Parathyroid adenoma (tissue), 2 donors: Measurements from ENCODE around the gene RUNX2.

ENCODE experiments used
- H2AFZ ChIP-seq: fragments of 300-600 bp; sonication (generic); one replicate; pipeline ENCODE4 v1.7.0; 2017; ENCODE audit warnings: antibody characterized with exemption, mild to moderate bottlenecking
- H3K27ac ChIP-seq: fragments of 300-600 bp; sonication (generic); one replicate; pipeline ENCODE4 v1.7.0; 2017
- H3K27me3 ChIP-seq: fragments of 300-600 bp; sonication (generic); one replicate; pipeline ENCODE4 v1.7.0; 2017; ENCODE audit warnings: low read length; ENCODE audit not compliant: control insufficient read depth, insufficient read depth
- H3K36me3 ChIP-seq: fragments of 300-600 bp; sonication (generic); one replicate; pipeline ENCODE4 v1.7.0; 2017; ENCODE audit warnings: low read length; ENCODE audit not compliant: control insufficient read depth, insufficient read depth
- H3K4me1 ChIP-seq: fragments of 300-600 bp; sonication (generic); one replicate; pipeline ENCODE4 v1.7.0; 2017; ENCODE audit warnings: control low read depth
- H3K4me2 ChIP-seq: fragments of 300-600 bp; sonication (generic); one replicate; pipeline ENCODE4 v1.7.0; 2017; ENCODE audit warnings: low read length
- H3K4me3 ChIP-seq: fragments of 300-600 bp; sonication (generic); one replicate; pipeline ENCODE4 v1.7.0; 2017; ENCODE audit warnings: low read depth, low read length
- H3K79me2 ChIP-seq: fragments of 300-600 bp; sonication (generic); one replicate; pipeline ENCODE4 v1.7.0; 2017; ENCODE audit warnings: control low read depth
- H3K9ac ChIP-seq: fragments of 300-600 bp; sonication (generic); one replicate; pipeline ENCODE4 v1.7.0; 2017; ENCODE audit warnings: mild to moderate bottlenecking
- H3K9me3 ChIP-seq: fragments of 300-600 bp; sonication (generic); one replicate; pipeline ENCODE4 v1.7.0; 2017; ENCODE audit warnings: low read length; ENCODE audit not compliant: control insufficient read depth
- CTCF ChIP-seq: fragments of 300-600 bp; sonication (generic); IDR thresholded peaks from one replicate; pipeline ENCODE4 v1.7.0; 2017; ENCODE audit warnings: antibody characterized with exemption, mild to moderate bottlenecking
- donor health status: primary hyperparathyroidism.

Gene RUNX2

DNA sequence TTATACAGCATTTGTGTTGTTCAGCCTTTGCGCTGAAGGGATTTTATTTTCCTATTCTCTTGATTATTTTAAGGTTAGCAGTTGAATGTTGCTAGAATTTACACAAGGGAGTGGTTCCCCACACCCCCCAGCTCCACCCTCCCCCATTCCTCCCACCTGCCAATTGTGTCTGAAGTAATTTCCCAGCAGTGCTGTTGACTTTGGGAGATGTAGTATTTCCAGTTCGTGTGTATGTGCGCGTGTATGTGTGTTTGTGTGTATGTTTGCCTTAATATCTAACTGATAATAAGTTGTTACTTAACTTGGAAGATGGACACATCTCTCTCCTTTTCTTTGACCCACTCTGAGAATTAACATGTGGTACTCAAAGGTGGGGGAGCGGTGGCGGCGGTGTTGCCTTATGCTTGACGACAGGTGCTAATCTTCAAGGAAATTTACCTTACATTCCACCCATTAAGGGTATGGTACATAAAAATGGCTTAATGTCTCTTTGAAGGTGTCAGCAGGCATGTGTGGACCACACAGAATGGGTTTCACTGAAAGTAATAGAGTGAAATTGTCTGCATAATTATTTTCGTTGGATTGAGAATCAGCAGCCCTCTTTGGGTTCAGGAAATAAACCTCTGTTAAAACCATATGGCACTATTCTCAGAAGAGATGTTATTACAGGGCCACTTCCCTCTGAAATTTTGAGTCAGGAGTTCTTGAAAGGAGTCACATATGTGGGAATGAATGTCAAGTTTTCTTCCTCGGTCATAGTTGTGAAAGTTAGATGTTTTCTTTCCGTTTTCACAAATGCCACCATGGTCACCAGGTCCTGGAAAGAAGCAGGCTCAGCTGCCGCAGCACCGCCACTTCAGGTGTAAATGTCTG lies 145.2 kb downstream of the RUNX2 start:
- Histone ChIP-seq H3K9me3 (no peaks in the 10 kb centered on the region), H3K79me2 (no peaks in the 10 kb centered on the region), H3K36me3 (no peaks in the 10 kb centered on the region), H3K4me3 (no peak overlapping the region), H3K4me2 (no peak overlapping the region), H3K9ac (no peak overlapping the region), H3K27me3 (no peaks in the 10 kb centered on the region), H3K4me1 (no peaks in the 10 kb centered on the region), H2AFZ (no peak overlapping the region), H3K27ac (no peak overlapping the region)
- no peak for TF ChIP-seq CTCF

- no peaks in the 10 kb centered on the region for H3K4me1 ChIP-seq
- H3K9me3 ChIP-seq: no peaks in the 10 kb centered on the region
- no peaks in the 10 kb centered on the region for H3K27me3 ChIP-seq
- H3K4me3 ChIP-seq: no peak overlapping the region
- H3K36me3 ChIP-seq: no peaks in the 10 kb centered on the region
- H3K4me2 ChIP-seq: no peak overlapping the region
- no peaks in the 10 kb centered on the region for H3K79me2 ChIP-seq
- H3K27ac ChIP-seq: no peak overlapping the region
- H2AFZ ChIP-seq: no peak overlapping the region
- no peak overlapping the region for H3K9ac ChIP-seq
- TF ChIP-seq CTCF: no peak
Observed at GRCh38 chr6:45474376-45474775, 146.2 kb downstream of the RUNX2 start.

DNA sequence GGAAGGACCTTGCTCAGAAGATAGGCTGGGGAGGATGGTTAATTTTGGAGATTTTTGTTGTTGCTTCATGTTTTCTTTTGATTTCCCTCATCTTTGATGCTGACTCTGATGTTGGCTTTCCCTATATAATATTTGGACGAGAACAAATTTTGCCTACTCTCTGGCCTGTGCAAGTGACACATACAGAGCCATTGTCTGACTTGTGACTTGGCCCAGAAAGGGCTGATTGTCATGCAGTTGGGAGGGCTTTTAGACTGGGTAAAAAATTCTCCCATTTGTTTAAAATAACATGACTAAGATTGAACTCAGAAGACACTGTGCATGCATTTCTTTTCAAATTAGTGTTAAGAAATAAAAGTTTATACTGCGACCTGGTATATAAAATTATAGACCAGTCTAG lies 148.2 kb downstream of the RUNX2 start:
- H3K9ac ChIP-seq: no peak overlapping the region
- no peaks in the 10 kb centered on the region for H3K79me2 ChIP-seq
- no peaks in the 10 kb centered on the region for H3K4me1 ChIP-seq
- H3K36me3 ChIP-seq: no peaks in the 10 kb centered on the region
- H2AFZ ChIP-seq: no peak overlapping the region
- no peak for TF ChIP-seq CTCF
- H3K27me3 ChIP-seq: no peaks in the 10 kb centered on the region
- H3K4me3 ChIP-seq: no peak overlapping the region
- no peak overlapping the region for H3K27ac ChIP-seq
- H3K9me3 ChIP-seq: no peaks in the 10 kb centered on the region
- H3K4me2 ChIP-seq: no peak overlapping the region

DNA sequence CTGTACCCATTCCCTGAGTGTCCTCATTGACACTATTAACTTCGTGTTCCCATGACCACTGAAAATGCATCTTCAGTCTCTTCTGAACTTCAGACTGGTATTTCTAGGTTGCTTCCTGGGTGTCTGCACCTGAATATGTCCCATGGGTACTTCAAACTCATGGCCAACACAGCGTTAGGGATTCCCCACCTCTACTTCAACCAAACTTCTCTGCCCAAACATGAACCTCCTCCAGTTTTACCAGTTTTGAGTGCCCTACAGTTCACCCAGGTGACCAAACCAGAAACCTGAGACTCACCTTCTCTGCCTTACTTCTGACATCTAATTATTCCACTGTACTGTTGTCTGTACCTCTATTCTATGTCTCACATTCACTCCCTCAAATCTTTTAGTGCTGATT lies 149.1 kb downstream of the RUNX2 start:
- H3K27me3 ChIP-seq: no peaks in the 10 kb centered on the region
- H3K79me2 ChIP-seq: no peaks in the 10 kb centered on the region
- H3K4me2 ChIP-seq: no peak overlapping the region
- no peak overlapping the region for H3K4me3 ChIP-seq
- no peaks in the 10 kb centered on the region for H3K9me3 ChIP-seq
- H3K36me3 ChIP-seq: no peaks in the 10 kb centered on the region
- H3K9ac ChIP-seq: no peak overlapping the region
- H3K27ac ChIP-seq: no peak overlapping the region
- H2AFZ ChIP-seq: no peak overlapping the region
- no peaks in the 10 kb centered on the region for H3K4me1 ChIP-seq
- TF ChIP-seq CTCF: no peak

GRCh38 chr6:45477790-45478189 lies 149.7 kb downstream of the RUNX2 start:
- Histone ChIP-seq H3K9ac (no peak overlapping the region), H3K9me3 (no peaks in the 10 kb centered on the region), H3K4me2 (no peak overlapping the region), H3K36me3 (no peaks in the 10 kb centered on the region), H3K27ac (no peak overlapping the region), H3K79me2 (no peaks in the 10 kb centered on the region), H2AFZ (no peak overlapping the region), H3K4me3 (no peak overlapping the region), H3K27me3 (no peaks in the 10 kb centered on the region), H3K4me1 (no peaks in the 10 kb centered on the region)
- TF ChIP-seq CTCF: no peak
